CD14-positive monocyte (primary cell): ENCODE data around the gene HDAC4. TPM values are rescaled to one million over a fixed set of nuclear protein-coding genes. Genes with fewer than 3 reads are reported as not detected.
A peak's percentile ranks its signal among the peaks of the same experiment; 100 is the strongest.

Source experiments
- DNase-seq, 3 donors: peaks; one replicate each; pipeline ENCODE4 v3.0.0-alpha.2; 2011 to 2022
- H2AFZ ChIP-seq: 2 replicates; pipeline ENCODE4 v1.6.0; 2012; ENCODE audit warnings: mild to moderate bottlenecking, low read depth, low read length, inconsistent platforms; ENCODE audit not compliant: insufficient read depth, poor library complexity, severe bottlenecking
- H3K27ac ChIP-seq, 2 donors: 1 replicate in 1 of 2; 2 replicates in 1 of 2; pipeline ENCODE4 v1.5.1; 2012 to 2013; ENCODE audit warnings: low read length in 2 of 2, control low read depth in 1 of 2, inconsistent platforms in 1 of 2, low read depth in 1 of 2, mild to moderate bottlenecking in 1 of 2
- H3K27me3 ChIP-seq, 2 donors: one replicate each; pipeline versions ENCODE4 v1.6.0 to v1.6.1; 2011 to 2013; ENCODE audit warnings: low read length in 2 of 2; ENCODE audit not compliant: control insufficient read depth in 2 of 2, insufficient read depth in 2 of 2
- H3K36me3 ChIP-seq, 2 donors: replicated peaks in 1 of 2; 1 replicate in 1 of 2; 2 replicates in 1 of 2; pipeline versions ENCODE4 v1.5.1 to v1.6.1; 2012 to 2013; ENCODE audit warnings: low read length in 2 of 2, control low read depth in 1 of 2, inconsistent platforms in 1 of 2, mild to moderate bottlenecking in 1 of 2; ENCODE audit not compliant: insufficient read depth in 2 of 2, control insufficient read depth in 1 of 2
- H3K4me1 ChIP-seq, 2 donors: 1 replicate in 1 of 2; 2 replicates in 1 of 2; pipeline versions ENCODE4 v1.5.1 to v1.6.1; 2012 to 2013; ENCODE audit warnings: low read length in 2 of 2, control low read depth in 1 of 2, inconsistent platforms in 1 of 2, mild to moderate bottlenecking in 1 of 2, moderate library complexity in 1 of 2; ENCODE audit not compliant: insufficient read depth in 2 of 2, control insufficient read depth in 1 of 2
- H3K4me2 ChIP-seq: replicated peaks from 2 replicates; pipeline ENCODE3; 2012; ENCODE audit warnings: low read length, moderate library complexity, mild to moderate bottlenecking; ENCODE audit not compliant: poor library complexity, severe bottlenecking; ENCODE audit errors: extremely low read depth
- H3K4me3 ChIP-seq, 3 experiments: fragments of 200-600 bp in 1 of 3; sonication (generic) in 1 of 3; replicated peaks in 1 of 3; 1 replicate in 2 of 3; 2 replicates in 1 of 3; pipeline ENCODE4 v1.5.1; 2011 to 2013; ENCODE audit warnings: low read length in 3 of 3, mild to moderate bottlenecking in 3 of 3, control low read depth in 2 of 3, low read depth in 2 of 3, inconsistent platforms in 1 of 3, moderate library complexity in 1 of 3
- H3K79me2 ChIP-seq: 2 replicates; pipeline ENCODE4 v1.6.0; 2012; ENCODE audit warnings: mild to moderate bottlenecking, control low read depth, inconsistent platforms, low read length, moderate library complexity; ENCODE audit not compliant: insufficient read depth
- H3K9ac ChIP-seq: 2 replicates; pipeline ENCODE4 v1.6.0; 2017; ENCODE audit warnings: low read length, mild to moderate bottlenecking; ENCODE audit not compliant: insufficient read depth, poor library complexity, severe bottlenecking
- H3K9me3 ChIP-seq, 2 donors: replicated peaks in 1 of 2; 1 replicate in 1 of 2; 2 replicates in 1 of 2; pipeline versions ENCODE4 v1.5.1 to v1.6.1; 2012 to 2013; ENCODE audit warnings: low read length in 2 of 2, control low read depth in 1 of 2; ENCODE audit not compliant: control insufficient read depth in 1 of 2, insufficient read depth in 1 of 2
- H4K20me1 ChIP-seq: 2 replicates; pipeline ENCODE4 v1.6.0; 2012; ENCODE audit warnings: mild to moderate bottlenecking, low read length, control low read depth, moderate library complexity; ENCODE audit not compliant: insufficient read depth
- H3K27ac Mint-ChIP-seq, 7 donors: one replicate each; pipeline ENCODE4 v1.8.0; 2020; ENCODE audit warnings: mild to moderate bottlenecking in 7 of 7, mixed read lengths in 7 of 7, moderate library complexity in 6 of 7, inconsistent platforms in 2 of 7
- H3K27me3 Mint-ChIP-seq, 3 donors: one replicate each; pipeline ENCODE4 v1.8.0; 2021 to 2022; ENCODE audit warnings: low read depth in 3 of 3, mild to moderate bottlenecking in 3 of 3, mixed read lengths in 3 of 3, moderate library complexity in 3 of 3, inconsistent platforms in 1 of 3
- H3K36me3 Mint-ChIP-seq, 2 donors: one replicate each; pipeline ENCODE4 v1.8.0; 2020; ENCODE audit warnings: mixed read lengths in 2 of 2, inconsistent platforms in 1 of 2, mild to moderate bottlenecking in 1 of 2
- H3K4me1 Mint-ChIP-seq: one replicate; pipeline ENCODE4 v1.8.0; 2020; ENCODE audit warnings: mild to moderate bottlenecking, mixed read lengths
- H3K4me3 Mint-ChIP-seq, 2 donors: one replicate each; pipeline ENCODE4 v1.8.0; 2020; ENCODE audit warnings: mild to moderate bottlenecking in 2 of 2, mixed read lengths in 2 of 2, moderate library complexity in 1 of 2
- H3K9me3 Mint-ChIP-seq, 7 donors: one replicate each; pipeline ENCODE4 v1.8.0; 2020 to 2022; ENCODE audit warnings: mixed read lengths in 7 of 7, mild to moderate bottlenecking in 6 of 7, moderate library complexity in 6 of 7, inconsistent platforms in 2 of 7
- CTCF ChIP-seq: fragments of 200-600 bp; IDR thresholded peaks from one replicate; pipeline ENCODE4 v1.8.0; 2022; ENCODE audit warnings: antibody characterized with exemption, mild to moderate bottlenecking
- WGBS: methylation state at CpG from one replicate; pipeline ENCODE4 v1.1.5; 2013; ENCODE audit warnings: missing lambda C conversion rate; ENCODE audit not compliant: insufficient coverage; 5-methylcytosine and 5-hydroxymethylcytosine counted together
- intact Hi-C, 2 donors: fragments of 100-400 bp; cut with micrococcal nuclease; formaldehyde crosslinking; loops; one replicate each; pipeline versions ENCODE4 v1.15.0 to v1.15.1; 2023
- polyA plus RNA-seq, 3 donors: library from polyadenylated mRNA; depleted of rRNA in 1 of 3; unstranded in 2 of 3; stranded (reverse) in 1 of 3; fragments of 300-500 nt in 2 of 3; fragments of >200 nt in 1 of 3; fragmentation: Illumina TruSeq in 2 of 3; gene quantifications; 1 replicate in 2 of 3; 2 replicates in 1 of 3; pipeline ENCODE4 v1.2.3, GENCODE V29; 2012 to 2021

The HDAC4 gene
- polyA plus RNA-seq, 3 donors: 3.3 to 23.0 (median 4.5) TPM

GRCh38 chr2:239255628-239256349 lies 145.0 kb downstream of the HDAC4 start:
- H3K27ac Mint-ChIP-seq: peak overlapping the region; percentile 76 to 95 (median 92)

GRCh38 chr2:239255218-239255617 lies 145.6 kb downstream of the HDAC4 start:
- H3K9ac ChIP-seq: no peak overlapping the region
- H3K4me1 ChIP-seq: peaks cover 96 to 100% of the 10 kb centered on the region in 2 donors
- H3K4me2 ChIP-seq: peak overlapping the region; percentile 29
- no peaks in the 10 kb centered on the region for H3K9me3 ChIP-seq
- Mint-ChIP-seq H3K4me1 (peaks cover 98% of the 10 kb centered on the region), H3K27me3 (no peaks in the 10 kb centered on the region), H3K9me3 (peaks cover 0 to 3% (median 0%) of the 10 kb centered on the region in 7 donors), H3K4me3 (peak overlapping the region in 1 of 2 donors; percentile 62), H3K36me3 (peaks cover 9 to 29% of the 10 kb centered on the region in 2 donors), H3K27ac (peak overlapping the region; percentile 76 to 95 (median 92))
- peak overlapping the region in 1 of 3 experiments; percentile 34 for H3K4me3 ChIP-seq
- intact Hi-C loops: loop anchor here in 1 of 2 donors (2.0 to 10.0 kb wide), 2 partner anchors 14 to 210 kb away; no protein-coding TSS in a partner anchor
- H3K36me3 ChIP-seq: peaks cover 0 to 2% of the 10 kb centered on the region in 2 donors
- no peaks in the 10 kb centered on the region for H3K27me3 ChIP-seq
- H3K79me2 ChIP-seq: peaks cover 93% of the 10 kb centered on the region
- 13% methylated on average over 2 of the region's 5 CpGs for WGBS
- H3K27ac ChIP-seq: peak overlapping the region; percentile 23 to 95
- no peak overlapping the region for H2AFZ ChIP-seq
- TF ChIP-seq CTCF: no peak
- H4K20me1 ChIP-seq: no peaks in the 10 kb centered on the region
- DNase-seq: peak in 1 of 3 donors; percentile 43

More at GRCh38 chr2:239255628-239256349, 145.0 kb downstream of the HDAC4 start:
- intact Hi-C loops: loop anchor here in 1 of 2 donors (2.0 to 10.0 kb wide), 2 partner anchors 15 to 209 kb away; no protein-coding TSS in a partner anchor
- peak overlapping the region; percentile 23 to 95 for H3K27ac ChIP-seq
- H3K4me1 ChIP-seq: peaks cover 96 to 100% of the 10 kb centered on the region in 2 donors
- Mint-ChIP-seq H3K4me1 (peaks cover 98% of the 10 kb centered on the region), H3K27me3 (no peaks in the 10 kb centered on the region), H3K4me3 (no peak overlapping the region), H3K36me3 (peaks cover 9 to 32% of the 10 kb centered on the region in 2 donors), H3K9me3 (peaks cover 0 to 3% (median 0%) of the 10 kb centered on the region in 7 donors)
- peaks cover 0 to 2% of the 10 kb centered on the region in 2 donors for H3K36me3 ChIP-seq
- H2AFZ ChIP-seq: no peak overlapping the region
- H3K79me2 ChIP-seq: peaks cover 93% of the 10 kb centered on the region
- DNase-seq: no peak
- no peaks in the 10 kb centered on the region for H3K27me3 ChIP-seq
- no peaks in the 10 kb centered on the region for H4K20me1 ChIP-seq
- no peak for TF ChIP-seq CTCF
- peak overlapping the region; percentile 29 for H3K4me2 ChIP-seq
- no peak overlapping the region for H3K9ac ChIP-seq
- peak overlapping the region in 1 of 3 experiments; percentile 34 for H3K4me3 ChIP-seq
- WGBS: 73% methylated on average over 6 of the region's 7 CpGs
- no peaks in the 10 kb centered on the region for H3K9me3 ChIP-seq
